IMR-90 (cell line): ENCODE measurements around the gene MRPL41. TPM values are rescaled to one million over a fixed set of nuclear protein-coding genes. Genes with fewer than 3 reads are reported as not detected.

ENCODE experiments used
- ATAC-seq: fragments of 200-7000 bp; cut with Tn5 transposase; 2 replicates; pipeline ENCODE4 v1.9.1; 2020; ENCODE audit warnings: low read depth, mild to moderate bottlenecking, moderate library complexity
- BruUV-seq: library from RNA; stranded (reverse); fragments of 400-500 nt; replicated peaks from 2 replicates; lab custom pipeline; 2021; lab: Mats Ljungman, UMichigan
- CTCF ChIA-PET: fragments of 300-600 bp; formaldehyde crosslinking; extraction: SDS; loops from one replicate; lab custom pipeline; 2021; ENCODE audit warnings: antibody characterized with exemption; lab: Yijun Ruan, JAX
- POLR2A ChIA-PET: fragments of 300-600 bp; sonication (Branson Sonifier 250); formaldehyde crosslinking; loops from one replicate; lab custom pipeline; 2022; ENCODE audit warnings: antibody characterized with exemption; ENCODE audit not compliant: unreplicated experiment; lab: Charles Lee
- DNase-seq: peaks from one replicate; pipeline ENCODE4 v3.0.0; 2013
- H2AFZ ChIP-seq: replicated peaks from 2 replicates; pipeline ENCODE3; 2013; ENCODE audit warnings: low read length, mild to moderate bottlenecking; ENCODE audit not compliant: poor library complexity
- H2AK5ac ChIP-seq: 2 replicates; pipeline ENCODE4 v1.6.1; 2013; ENCODE audit warnings: low read depth, low read length, inconsistent platforms
- H2AK9ac ChIP-seq: replicated peaks from 2 replicates; pipeline ENCODE3; 2013; ENCODE audit warnings: mild to moderate bottlenecking, low read depth, low read length, moderate library complexity; ENCODE audit not compliant: poor library complexity
- H2BK120ac ChIP-seq: 2 replicates; pipeline ENCODE4 v1.6.1; 2013; ENCODE audit warnings: low read depth, low read length, inconsistent platforms
- H2BK15ac ChIP-seq: 3 replicates; pipeline ENCODE4 v1.6.1; 2013; ENCODE audit warnings: low read depth, low read length, inconsistent platforms
- H2BK20ac ChIP-seq: 2 replicates; pipeline ENCODE4 v1.6.1; 2013; ENCODE audit warnings: low read depth, mild to moderate bottlenecking, inconsistent platforms, low read length, moderate library complexity
- H2BK5ac ChIP-seq: 2 replicates; pipeline ENCODE4 v1.6.1; 2013; ENCODE audit warnings: mild to moderate bottlenecking, low read depth, low read length, inconsistent platforms; ENCODE audit not compliant: poor library complexity, severe bottlenecking
- H3K14ac ChIP-seq: replicated peaks from 2 replicates; pipeline ENCODE4 v1.6.1; 2013; ENCODE audit warnings: low read depth, low read length, inconsistent platforms
- H3K18ac ChIP-seq: 2 replicates; pipeline ENCODE4 v1.6.1; 2013; ENCODE audit warnings: low read depth, low read length, control low read depth
- H3K23ac ChIP-seq: 2 replicates; pipeline ENCODE4 v1.6.1; 2013; ENCODE audit warnings: low read depth, low read length, inconsistent platforms
- H3K27ac ChIP-seq: 2 replicates; pipeline ENCODE4 v1.5.1; 2013; ENCODE audit warnings: mild to moderate bottlenecking, control low read depth, low read length; ENCODE audit not compliant: insufficient read depth
- H3K27me3 ChIP-seq: 2 replicates; pipeline ENCODE4 v1.6.1; 2013; ENCODE audit warnings: low read length; ENCODE audit not compliant: control insufficient read depth, insufficient read depth
- H3K36me3 ChIP-seq: 2 replicates; pipeline ENCODE4 v1.6.1; 2013; ENCODE audit warnings: low read length, mixed read lengths; ENCODE audit not compliant: control insufficient read depth, insufficient read depth
- H3K4ac ChIP-seq: 2 replicates; pipeline ENCODE4 v1.6.1; 2013; ENCODE audit warnings: low read depth, low read length, inconsistent platforms
- H3K4me1 ChIP-seq: 2 replicates; pipeline ENCODE4 v1.6.1; 2013; ENCODE audit warnings: low read length, mixed read lengths; ENCODE audit not compliant: control insufficient read depth, insufficient read depth
- H3K4me2 ChIP-seq: 2 replicates; pipeline ENCODE4 v1.6.1; 2013; ENCODE audit warnings: low read depth, mild to moderate bottlenecking, control low read depth, low read length, moderate library complexity
- H3K4me3 ChIP-seq: 2 replicates; pipeline ENCODE4 v1.5.1; 2013; ENCODE audit warnings: low read depth, mild to moderate bottlenecking, control low read depth, low read length, moderate library complexity; ENCODE audit not compliant: insufficient read depth
- H3K56ac ChIP-seq: 2 replicates; pipeline ENCODE4 v1.6.1; 2013; ENCODE audit warnings: low read length, inconsistent platforms; ENCODE audit not compliant: insufficient read depth; ENCODE audit errors: extremely low read depth
- H3K79me1 ChIP-seq, 2 experiments: 2 replicates each; pipeline ENCODE4 v1.6.1; 2013; ENCODE audit warnings: low read length in 2 of 2, inconsistent platforms in 1 of 2, low read depth in 1 of 2
- H3K9ac ChIP-seq: 2 replicates; pipeline ENCODE4 v1.6.1; 2013; ENCODE audit warnings: low read depth, low read length, control low read depth
- H3K9me1 ChIP-seq: 2 replicates; pipeline ENCODE4 v1.6.1; 2013; ENCODE audit warnings: low read length, inconsistent platforms; ENCODE audit not compliant: insufficient read depth
- H3K9me3 ChIP-seq: 2 replicates; pipeline ENCODE4 v1.6.1; 2013; ENCODE audit warnings: low read length; ENCODE audit not compliant: control insufficient read depth, insufficient read depth
- H4K20me1 ChIP-seq: 2 replicates; pipeline ENCODE4 v1.6.1; 2013; ENCODE audit warnings: low read length, inconsistent platforms; ENCODE audit not compliant: insufficient read depth
- H4K5ac ChIP-seq: 2 replicates; pipeline ENCODE4 v1.6.1; 2013; ENCODE audit warnings: mild to moderate bottlenecking, low read depth, low read length, control low read depth
- H4K8ac ChIP-seq, 2 experiments: 2 replicates each; pipeline ENCODE4 v1.6.1; 2013; ENCODE audit warnings: low read depth in 2 of 2, low read length in 2 of 2, control low read depth in 1 of 2, inconsistent platforms in 1 of 2
- H4K91ac ChIP-seq: 2 replicates; pipeline ENCODE4 v1.6.1; 2013; ENCODE audit warnings: low read depth, low read length, inconsistent platforms; ENCODE audit not compliant: insufficient read depth
- BHLHE40 ChIP-seq: fragments of 150-350 bp; IDR thresholded peaks from 2 replicates; pipeline ENCODE4 v1.6.1; 2016; ENCODE audit warnings: mild to moderate bottlenecking, low read depth, low read length
- CEBPB ChIP-seq: IDR thresholded peaks from 2 replicates; pipeline ENCODE4 v1.6.1; 2012; ENCODE audit warnings: low read depth, low read length, improper control_type of control experiment
- FOS ChIP-seq: fragments of 150-350 bp; IDR thresholded peaks from 2 replicates; pipeline ENCODE4 v1.6.1; 2016; ENCODE audit warnings: low read depth, low read length
- MAZ ChIP-seq: IDR thresholded peaks from 2 replicates; pipeline ENCODE4 v1.6.1; 2012; ENCODE audit warnings: low read depth, mild to moderate bottlenecking, low read length, improper control_type of control experiment, moderate library complexity, borderline replicate concordance
- MXI1 ChIP-seq: IDR thresholded peaks from 2 replicates; pipeline ENCODE4 v1.6.1; 2012; ENCODE audit warnings: low read depth, mild to moderate bottlenecking, low read length, moderate library complexity, borderline replicate concordance
- NFE2L2 ChIP-seq: fragments of 150-350 bp; IDR thresholded peaks from 2 replicates; pipeline ENCODE4 v1.6.1; 2016; ENCODE audit warnings: low read depth, mild to moderate bottlenecking, low read length
- POLR2A ChIP-seq: IDR thresholded peaks from 2 replicates; pipeline ENCODE4 v1.6.1; 2012; ENCODE audit warnings: mild to moderate bottlenecking, low read depth, low read length
- RAD21 ChIP-seq: IDR thresholded peaks from 2 replicates; pipeline ENCODE4 v1.6.1; 2012; ENCODE audit warnings: low read length, improper control_type of control experiment
- RCOR1 ChIP-seq: IDR thresholded peaks from 2 replicates; pipeline ENCODE4 v1.6.1; 2012; ENCODE audit warnings: mild to moderate bottlenecking, low read length, improper control_type of control experiment; ENCODE audit not compliant: insufficient replicate concordance
- RFX5 ChIP-seq: IDR thresholded peaks from 2 replicates; pipeline ENCODE4 v1.8.0; 2012; ENCODE audit warnings: low read depth, mild to moderate bottlenecking, low read length, moderate library complexity
- SMC3 ChIP-seq: fragments of 150-350 bp; IDR thresholded peaks from 2 replicates; pipeline ENCODE4 v1.6.1; 2016; ENCODE audit warnings: low read depth, mild to moderate bottlenecking, antibody characterized with exemption, low read length, moderate library complexity
- WGBS, 2 experiments: methylation state at CpG; one replicate each; pipeline versions ENCODE4 v1.1.5 to v1.1.7; 2013; ENCODE audit warnings: missing lambda C conversion rate in 2 of 2; ENCODE audit not compliant: insufficient read length in 1 of 2; ENCODE audit errors: extremely low coverage in 2 of 2; 5-methylcytosine and 5-hydroxymethylcytosine counted together
- dilution Hi-C: fragments of 300-500 bp; cut with HindIII; formaldehyde crosslinking; loops from one replicate; pipeline ENCODE4 v1.14.3; 2018; ENCODE audit warnings: low sequenced_read_pairs; ENCODE audit not compliant: unreplicated experiment
- in situ Hi-C: fragments of 300-500 bp; cut with MboI; formaldehyde crosslinking; loops from 3 replicates; pipeline ENCODE4 v1.14.3; 2019; ENCODE audit warnings: low sequenced_read_pairs, inconsistent platforms, mixed read lengths
- intact Hi-C: fragments of 100-400 bp; cut with micrococcal nuclease; formaldehyde crosslinking; loops from 2 replicates; pipeline ENCODE4 v1.10.0; 2022
- polyA plus RNA-seq, 3 experiments: library from polyadenylated mRNA; depleted of rRNA; stranded (reverse); fragments of >200 nt; gene quantifications; 2 replicates each; pipeline ENCODE4 v1.2.3, GENCODE V29; 2012; ENCODE audit warnings: low replicate concordance in 1 of 3
- total RNA-seq: library from RNA; depleted of rRNA; stranded (reverse); fragments of >200 nt; gene quantifications from 2 replicates; pipeline ENCODE4 v1.2.3, GENCODE V29; 2012
- TF ChIP-seq, protein P1 (sequence below): conservative IDR thresholded peaks from 2 replicates; pipeline ENCODE4 v1.5.1; 2012; ENCODE audit warnings: mild to moderate bottlenecking, low read depth, low read length, improper control_type of control experiment
- TF ChIP-seq, protein P2 (sequence below): fragments of 150-350 bp; IDR thresholded peaks from 2 replicates; pipeline ENCODE4 v1.6.1; 2017; ENCODE audit warnings: mild to moderate bottlenecking, antibody characterized with exemption, low read length, low read depth
- TF ChIP-seq, protein P3 (sequence below): fragments of 150-350 bp; IDR thresholded peaks from 2 replicates; pipeline ENCODE4 v1.6.1; 2016; ENCODE audit warnings: low read depth, mild to moderate bottlenecking, low read length, moderate library complexity, borderline replicate concordance

MRPL41 gene
- total and polyA plus RNA-seq, 2 of the 4 experiments (the other 2 are of a cell fraction), result 15.6 to 38.9 TPM

DNA sequence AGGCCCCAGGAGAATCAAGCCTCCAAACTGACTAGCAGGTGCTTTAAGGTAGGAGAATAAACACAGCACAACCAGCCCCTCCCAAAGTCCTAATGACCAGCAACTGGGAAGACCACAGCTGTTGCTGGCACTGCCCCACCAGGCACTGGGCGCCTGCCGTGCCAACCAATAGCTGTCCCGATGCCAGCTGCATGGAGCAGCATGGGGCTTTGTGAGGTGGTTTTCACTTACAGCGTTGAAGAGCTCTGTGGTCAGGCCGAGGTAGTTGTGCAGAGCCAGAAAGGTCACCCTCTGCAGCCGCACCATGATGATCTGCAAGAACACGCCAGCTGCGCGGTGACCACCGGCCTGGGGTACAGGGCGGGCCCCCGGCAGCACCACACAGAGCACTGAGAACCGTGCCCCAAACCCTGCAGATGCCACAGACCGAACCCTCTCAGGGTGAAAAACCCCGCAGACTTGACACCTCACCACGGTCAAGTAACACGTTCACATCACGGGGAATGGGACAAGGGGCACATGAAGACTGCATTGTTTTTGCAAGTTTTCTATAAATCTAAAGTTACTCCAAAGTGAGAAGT is 30.2 kb upstream of the MRPL41 start:
- Histone ChIP-seq H3K56ac (no peak overlapping the region), H2BK120ac (no peak overlapping the region), H3K9me3 (no peaks in the 10 kb centered on the region), H3K79me1 (no peaks in the 10 kb centered on the region), H2AK9ac (no peak overlapping the region), H2BK5ac (no peak overlapping the region), H3K9me1 (no peaks in the 10 kb centered on the region), H3K4me2 (no peak overlapping the region), H2BK15ac (no peak overlapping the region), H4K5ac (no peak overlapping the region), H3K36me3 (no peaks in the 10 kb centered on the region), H3K27me3 (no peaks in the 10 kb centered on the region), H3K4me3 (no peak overlapping the region), H4K91ac (no peak overlapping the region), H2BK20ac (no peak overlapping the region), H3K4me1 (no peaks in the 10 kb centered on the region), H3K14ac (no peak overlapping the region), H3K9ac (no peak overlapping the region), H4K20me1 (no peaks in the 10 kb centered on the region), H2AK5ac (no peak overlapping the region), H4K8ac (no peak overlapping the region), H3K27ac (no peak overlapping the region), H2AFZ (no peak overlapping the region), H3K4ac (no peak overlapping the region), H3K23ac (no peak overlapping the region), H3K18ac (no peak overlapping the region)
- intact Hi-C loops, result no loop called here
- CTCF ChIA-PET, result no interaction called here
- POLR2A ChIA-PET, result no interaction called here
- no TSS peak for BruUV-seq
- DNase-seq (no peak), ATAC-seq (no peak)
- WGBS, 2 experiments, result 88% methylated on average over 11 of the region's 18 CpGs; no CpG with 5 or more reads in 1 of the 2 experiments
- dilution Hi-C loops, result no loop called here
- TF ChIP-seq FOS (no peak), RFX5 (no peak), CEBPB (no peak), RCOR1 (no peak), POLR2A (no peak), MXI1 (no peak), NFE2L2 (no peak), SMC3 (no peak), RAD21 (no peak), MAZ (no peak), BHLHE40 (no peak)
- TF ChIP-seq, protein P1, sequence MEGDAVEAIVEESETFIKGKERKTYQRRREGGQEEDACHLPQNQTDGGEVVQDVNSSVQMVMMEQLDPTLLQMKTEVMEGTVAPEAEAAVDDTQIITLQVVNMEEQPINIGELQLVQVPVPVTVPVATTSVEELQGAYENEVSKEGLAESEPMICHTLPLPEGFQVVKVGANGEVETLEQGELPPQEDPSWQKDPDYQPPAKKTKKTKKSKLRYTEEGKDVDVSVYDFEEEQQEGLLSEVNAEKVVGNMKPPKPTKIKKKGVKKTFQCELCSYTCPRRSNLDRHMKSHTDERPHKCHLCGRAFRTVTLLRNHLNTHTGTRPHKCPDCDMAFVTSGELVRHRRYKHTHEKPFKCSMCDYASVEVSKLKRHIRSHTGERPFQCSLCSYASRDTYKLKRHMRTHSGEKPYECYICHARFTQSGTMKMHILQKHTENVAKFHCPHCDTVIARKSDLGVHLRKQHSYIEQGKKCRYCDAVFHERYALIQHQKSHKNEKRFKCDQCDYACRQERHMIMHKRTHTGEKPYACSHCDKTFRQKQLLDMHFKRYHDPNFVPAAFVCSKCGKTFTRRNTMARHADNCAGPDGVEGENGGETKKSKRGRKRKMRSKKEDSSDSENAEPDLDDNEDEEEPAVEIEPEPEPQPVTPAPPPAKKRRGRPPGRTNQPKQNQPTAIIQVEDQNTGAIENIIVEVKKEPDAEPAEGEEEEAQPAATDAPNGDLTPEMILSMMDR, result no peak
- TF ChIP-seq, protein P2, sequence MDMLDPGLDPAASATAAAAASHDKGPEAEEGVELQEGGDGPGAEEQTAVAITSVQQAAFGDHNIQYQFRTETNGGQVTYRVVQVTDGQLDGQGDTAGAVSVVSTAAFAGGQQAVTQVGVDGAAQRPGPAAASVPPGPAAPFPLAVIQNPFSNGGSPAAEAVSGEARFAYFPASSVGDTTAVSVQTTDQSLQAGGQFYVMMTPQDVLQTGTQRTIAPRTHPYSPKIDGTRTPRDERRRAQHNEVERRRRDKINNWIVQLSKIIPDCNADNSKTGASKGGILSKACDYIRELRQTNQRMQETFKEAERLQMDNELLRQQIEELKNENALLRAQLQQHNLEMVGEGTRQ, result no peak
- TF ChIP-seq, protein P3, sequence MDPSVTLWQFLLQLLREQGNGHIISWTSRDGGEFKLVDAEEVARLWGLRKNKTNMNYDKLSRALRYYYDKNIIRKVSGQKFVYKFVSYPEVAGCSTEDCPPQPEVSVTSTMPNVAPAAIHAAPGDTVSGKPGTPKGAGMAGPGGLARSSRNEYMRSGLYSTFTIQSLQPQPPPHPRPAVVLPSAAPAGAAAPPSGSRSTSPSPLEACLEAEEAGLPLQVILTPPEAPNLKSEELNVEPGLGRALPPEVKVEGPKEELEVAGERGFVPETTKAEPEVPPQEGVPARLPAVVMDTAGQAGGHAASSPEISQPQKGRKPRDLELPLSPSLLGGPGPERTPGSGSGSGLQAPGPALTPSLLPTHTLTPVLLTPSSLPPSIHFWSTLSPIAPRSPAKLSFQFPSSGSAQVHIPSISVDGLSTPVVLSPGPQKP, result no peak
- in situ Hi-C loops, result no loop called here
